Fibroblast of lung (primary cell): ENCODE results near the gene PAX7. TPM values are rescaled to one million over a fixed set of nuclear protein-coding genes. Genes with fewer than 3 reads are reported as not detected.
"Not testable (repeated sequence)": the region's sequence is repeated elsewhere in the genome, so short reads cannot be mapped to it uniquely, and the experiment has no call there.

Experiments used
- DNase-seq, 2 donors: peaks; one replicate each; pipeline versions ENCODE4 v3.0.0 to v3.0.0-alpha.2; 2010; ENCODE audit warnings: low read depth in 2 of 2
- H2AFZ ChIP-seq: 2 replicates; pipeline ENCODE4 v1.5.1; 2012; ENCODE audit warnings: low read length, control low read depth, inconsistent platforms
- H3K27ac ChIP-seq: 2 replicates; pipeline ENCODE4 v1.5.1; 2011; ENCODE audit warnings: low read length, control low read depth; ENCODE audit not compliant: insufficient read depth
- H3K27me3 ChIP-seq: 2 replicates; pipeline ENCODE4 v1.5.1; 2011; ENCODE audit warnings: mild to moderate bottlenecking, low read length; ENCODE audit not compliant: control insufficient read depth, insufficient read depth
- H3K36me3 ChIP-seq: 2 replicates; pipeline ENCODE4 v1.5.1; 2011; ENCODE audit warnings: low read length; ENCODE audit not compliant: control insufficient read depth, insufficient read depth
- H3K4me1 ChIP-seq: 2 replicates; pipeline ENCODE4 v1.5.1; 2011; ENCODE audit warnings: low read length; ENCODE audit not compliant: control insufficient read depth, insufficient read depth; ENCODE audit errors: extremely low read depth
- H3K4me2 ChIP-seq: 2 replicates; pipeline ENCODE4 v1.5.1; 2011; ENCODE audit warnings: low read length, control low read depth; ENCODE audit not compliant: insufficient read depth; ENCODE audit errors: extremely low read depth
- H3K4me3 ChIP-seq, 4 experiments: fragments of 200-600 bp in 1 of 4; sonication (generic) in 1 of 4; replicated peaks in 1 of 4; 2 replicates each; pipeline ENCODE4 v1.5.1; 2011 to 2016; ENCODE audit warnings: low read length in 4 of 4, low read depth in 3 of 4, mild to moderate bottlenecking in 3 of 4, control low read depth in 2 of 4, inconsistent platforms in 1 of 4, mixed read lengths in 1 of 4; ENCODE audit not compliant: insufficient read depth in 1 of 4; ENCODE audit errors: control extremely low read depth in 1 of 4
- H3K79me2 ChIP-seq: 2 replicates; pipeline ENCODE4 v1.5.1; 2012; ENCODE audit warnings: mild to moderate bottlenecking, low read length, inconsistent platforms; ENCODE audit not compliant: control insufficient read depth, insufficient read depth
- H3K9ac ChIP-seq: 2 replicates; pipeline ENCODE4 v1.5.1; 2011; ENCODE audit warnings: mild to moderate bottlenecking, low read length, control low read depth; ENCODE audit not compliant: insufficient read depth
- H3K9me3 ChIP-seq: 2 replicates; pipeline ENCODE4 v1.5.1; 2012; ENCODE audit warnings: low read depth, low read length; ENCODE audit not compliant: control insufficient read depth, insufficient read depth
- H4K20me1 ChIP-seq: 2 replicates; pipeline ENCODE4 v1.5.1; 2011; ENCODE audit warnings: low read length; ENCODE audit not compliant: control insufficient read depth, insufficient read depth; ENCODE audit errors: extremely low read depth
- CTCF ChIP-seq, 2 donors: IDR thresholded peaks in 1 of 2; conservative IDR thresholded peaks in 1 of 2; 1 replicate in 1 of 2; 2 replicates in 1 of 2; pipeline ENCODE4 v1.5.1; 2011 to 2012; ENCODE audit warnings: low read length in 2 of 2, control low read depth in 1 of 2, inconsistent platforms in 1 of 2, low read depth in 1 of 2, mild to moderate bottlenecking in 1 of 2
- EZH2 ChIP-seq: IDR thresholded peaks from 2 replicates; pipeline ENCODE4 v1.5.1; 2012; ENCODE audit warnings: low read length, control low read depth, mild to moderate bottlenecking; ENCODE audit errors: missing control alignments
- polyA plus RNA-seq, 2 donors: library from polyadenylated mRNA; depleted of rRNA in 1 of 2; stranded (reverse) in 1 of 2; unstranded in 1 of 2; fragments of >200 nt; gene quantifications; 2 replicates each; pipeline ENCODE4 v1.2.1, GENCODE V29; 2011 to 2012; ENCODE audit warnings: missing spikeins in 1 of 2
- total RNA-seq: library from RNA; depleted of rRNA; stranded (reverse); fragments of >200 nt; gene quantifications from 2 replicates; pipeline ENCODE4 v1.2.1, GENCODE V29; 2014

PAX7 gene
- total and polyA plus RNA-seq, 2 donors (not counting 1 experiment from before 2014, with no cell fraction given) = not detected

- Histone ChIP-seq H3K27me3 (no peaks in the 10 kb centered on the region), H3K36me3 (no peaks in the 10 kb centered on the region), H2AFZ (no peak overlapping the region), H3K9me3 (no peaks in the 10 kb centered on the region), H3K27ac (no peak overlapping the region), H3K4me1 (no peaks in the 10 kb centered on the region), H4K20me1 (no peaks in the 10 kb centered on the region), H3K79me2 (no peaks in the 10 kb centered on the region), H3K9ac (no peak overlapping the region), H3K4me3 (no peak overlapping the region), H3K4me2 (no peak overlapping the region)
- no peak for TF ChIP-seq CTCF (conservative IDR thresholded peaks at IDR 0.05 in 1 of 2, IDR thresholded peaks at IDR 0.05 in 1 of 2; ENCODE audit: low read depth in 1 of 2, low read length in 2 of 2)
- no peak for TF ChIP-seq EZH2
- DNase-seq = no peak
These were observed 135.1 kb downstream of the PAX7 start for GRCh38 chr1:18765725-18766124.

GRCh38 chr1:18766328-18766727 lies 135.7 kb downstream of the PAX7 start:
- H3K36me3 ChIP-seq = no peaks in the 10 kb centered on the region
- no peak for DNase-seq
- no peak overlapping the region for H3K4me3 ChIP-seq
- no peak overlapping the region for H3K27ac ChIP-seq
- no peaks in the 10 kb centered on the region for H3K27me3 ChIP-seq
- H3K9ac ChIP-seq = no peak overlapping the region
- H3K9me3 ChIP-seq = no peaks in the 10 kb centered on the region
- no peak overlapping the region for H2AFZ ChIP-seq
- H4K20me1 ChIP-seq = no peaks in the 10 kb centered on the region
- H3K79me2 ChIP-seq = no peaks in the 10 kb centered on the region
- no peak overlapping the region for H3K4me2 ChIP-seq
- TF ChIP-seq EZH2 (no peak), CTCF (conservative IDR thresholded peaks at IDR 0.05 in 1 of 2, IDR thresholded peaks at IDR 0.05 in 1 of 2; ENCODE audit: low read depth in 1 of 2, low read length in 2 of 2) (no peak)
- no peaks in the 10 kb centered on the region for H3K4me1 ChIP-seq

GRCh38 chr1:18767576-18767975 lies 136.9 kb downstream of the PAX7 start:
- not testable (repeated sequence) for DNase-seq

GRCh38 chr1:18768086-18768485 lies 137.4 kb downstream of the PAX7 start:
- Histone ChIP-seq H4K20me1 (no peaks in the 10 kb centered on the region), H3K4me3 (no peak overlapping the region), H3K4me1 (no peaks in the 10 kb centered on the region), H3K27ac (no peak overlapping the region), H3K27me3 (no peaks in the 10 kb centered on the region), H3K36me3 (no peaks in the 10 kb centered on the region), H3K9me3 (no peaks in the 10 kb centered on the region), H2AFZ (no peak overlapping the region), H3K79me2 (no peaks in the 10 kb centered on the region), H3K9ac (no peak overlapping the region), H3K4me2 (no peak overlapping the region)
- no peak for TF ChIP-seq CTCF (conservative IDR thresholded peaks at IDR 0.05 in 1 of 2, IDR thresholded peaks at IDR 0.05 in 1 of 2; ENCODE audit: low read depth in 1 of 2, low read length in 2 of 2)
- TF ChIP-seq EZH2 = no peak
- DNase-seq = no peak

More at GRCh38 chr1:18767576-18767975, 136.9 kb downstream of the PAX7 start:
- not testable (repeated sequence) for H3K9ac ChIP-seq, H2AFZ ChIP-seq, H4K20me1 ChIP-seq, H3K4me3 ChIP-seq, H3K36me3 ChIP-seq, H3K9me3 ChIP-seq, H3K79me2 ChIP-seq, H3K4me1 ChIP-seq, H3K27ac ChIP-seq, H3K4me2 ChIP-seq, H3K27me3 ChIP-seq
